Activated T-cell treated with anti-CD3 and anti-CD28 coated beads, Interleukin-2, amount 50 U/mL, for 4 hours (primary cell): ENCODE measurements around the gene GIT2. TPM values are rescaled to one million over a fixed set of nuclear protein-coding genes. Genes with fewer than 3 reads are reported as not detected.
"Not testable (repeated sequence)": the region's sequence is repeated elsewhere in the genome, so short reads cannot be mapped to it uniquely, and the experiment has no call there.

Experiments used
- ATAC-seq, 2 donors: fragments of 200-7000 bp; cut with Tn5 transposase; one replicate each; pipeline ENCODE4 v1.10.0; 2021
- DNase-seq: peaks from one replicate; pipeline ENCODE4 v3.0.0-alpha.2; 2020
- H3K27me3 Mint-ChIP-seq: one replicate; pipeline ENCODE4 v1.8.0; 2021; ENCODE audit warnings: low read depth, mixed read lengths
- H3K36me3 Mint-ChIP-seq: one replicate; pipeline ENCODE4 v1.8.0; 2022; ENCODE audit warnings: mixed read lengths; ENCODE audit not compliant: insufficient read depth
- H3K4me1 Mint-ChIP-seq: one replicate; pipeline ENCODE4 v1.8.0; 2021; ENCODE audit warnings: low read depth, mixed read lengths
- H3K4me3 Mint-ChIP-seq: one replicate; pipeline ENCODE4 v1.8.0; 2021; ENCODE audit warnings: mild to moderate bottlenecking, moderate library complexity, mixed read lengths
- H3K9me3 Mint-ChIP-seq: one replicate; pipeline ENCODE4 v1.8.0; 2021; ENCODE audit warnings: mixed read lengths
- total RNA-seq, 3 donors: library from RNA; stranded (reverse); gene quantifications; one replicate each; pipeline ENCODE4 v1.2.1, GENCODE V29; 2021

The GIT2 gene
- total RNA-seq, 3 donors from 2014 or later = 43.0 to 51.8 (median 49.0) TPM

DNA sequence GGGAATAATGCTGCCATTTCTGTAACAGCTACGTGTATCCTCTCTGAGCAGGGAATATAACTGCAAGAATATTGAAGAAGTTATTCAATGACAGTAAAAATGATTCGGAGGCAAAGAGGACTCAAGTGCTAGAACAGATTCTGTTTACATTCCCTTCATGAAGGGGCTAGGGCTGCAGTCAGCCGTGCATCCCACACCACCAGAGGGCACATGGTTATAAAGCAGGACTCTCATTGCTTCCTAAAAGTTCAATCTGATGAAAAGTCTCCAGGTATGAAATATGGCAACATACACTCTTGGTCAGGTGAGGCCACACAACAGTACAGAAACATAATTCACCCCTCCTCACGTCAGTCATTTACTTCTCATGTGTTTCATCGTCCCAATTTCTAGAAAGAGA, 62.1 kb downstream of the GIT2 start:
- DNase-seq (no peak), ATAC-seq (no peak)
- H3K9me3 Mint-ChIP-seq = no peaks in the 10 kb centered on the region
- H3K4me1 Mint-ChIP-seq = no peaks in the 10 kb centered on the region
- H3K4me3 Mint-ChIP-seq = no peak overlapping the region
- peaks cover 47% of the 10 kb centered on the region for H3K36me3 Mint-ChIP-seq
- H3K27me3 Mint-ChIP-seq = no peaks in the 10 kb centered on the region

DNA sequence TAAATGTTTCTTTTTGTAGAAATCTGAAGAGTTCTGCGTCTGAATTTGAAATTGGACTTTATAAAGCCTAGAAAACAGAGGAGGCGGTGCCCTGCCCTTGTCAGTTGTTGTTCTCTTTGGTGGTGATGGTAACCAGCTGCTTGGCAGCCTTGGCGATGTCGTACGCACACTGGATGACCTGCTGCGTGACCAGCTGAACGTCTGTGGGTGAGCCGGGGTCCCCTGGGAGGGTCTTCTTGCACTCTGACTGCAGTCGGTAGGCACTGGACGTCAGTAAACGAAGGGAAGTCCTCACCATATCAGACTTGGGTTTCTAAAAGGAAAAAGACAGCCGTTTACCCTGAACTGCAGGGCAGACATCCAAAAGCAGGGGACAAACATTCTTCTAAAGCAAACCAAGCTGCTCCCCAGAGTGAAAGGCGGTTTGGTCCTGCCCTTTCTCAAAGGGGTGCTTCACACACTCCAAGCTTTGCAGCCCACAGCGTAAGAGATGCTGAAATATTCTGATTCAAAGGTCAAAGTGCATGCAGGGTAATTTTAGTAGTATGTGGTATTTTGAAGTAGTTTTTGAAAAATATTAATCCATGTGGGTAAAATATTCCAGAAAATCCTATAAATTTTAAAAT, 63.2 kb downstream of the GIT2 start:
- Mint-ChIP-seq H3K4me3 (no peak overlapping the region), H3K27me3 (no peaks in the 10 kb centered on the region), H3K4me1 (no peaks in the 10 kb centered on the region), H3K9me3 (no peaks in the 10 kb centered on the region), H3K36me3 (peaks cover 39% of the 10 kb centered on the region)
- DNase-seq (no peak), ATAC-seq (no peak)

DNA sequence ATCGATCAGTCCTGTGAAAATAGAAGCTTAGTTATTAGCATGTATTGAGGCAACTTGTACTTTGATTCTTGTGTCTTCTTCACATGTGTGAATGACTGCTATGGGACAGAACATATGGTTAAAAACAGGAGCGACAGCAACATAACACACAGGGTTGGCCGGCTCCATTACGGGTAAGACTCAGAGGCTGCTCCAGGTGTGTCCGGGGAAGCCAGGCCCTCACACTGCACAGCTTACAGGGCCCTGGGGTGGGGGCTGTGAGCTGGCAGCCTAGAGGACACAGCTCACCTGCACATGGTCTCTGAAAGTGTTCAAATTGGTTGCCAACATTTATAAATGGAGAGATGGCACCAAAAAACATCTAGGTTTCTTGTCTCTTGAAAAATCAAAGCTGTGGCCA, 65.0 kb downstream of the GIT2 start:
- ATAC-seq = no peak
- peaks cover 34% of the 10 kb centered on the region for H3K36me3 Mint-ChIP-seq
- no peaks in the 10 kb centered on the region for H3K9me3 Mint-ChIP-seq
- no peaks in the 10 kb centered on the region for H3K4me1 Mint-ChIP-seq
- H3K4me3 Mint-ChIP-seq = no peak overlapping the region
- DNase-seq = no peak
- no peaks in the 10 kb centered on the region for H3K27me3 Mint-ChIP-seq

DNA sequence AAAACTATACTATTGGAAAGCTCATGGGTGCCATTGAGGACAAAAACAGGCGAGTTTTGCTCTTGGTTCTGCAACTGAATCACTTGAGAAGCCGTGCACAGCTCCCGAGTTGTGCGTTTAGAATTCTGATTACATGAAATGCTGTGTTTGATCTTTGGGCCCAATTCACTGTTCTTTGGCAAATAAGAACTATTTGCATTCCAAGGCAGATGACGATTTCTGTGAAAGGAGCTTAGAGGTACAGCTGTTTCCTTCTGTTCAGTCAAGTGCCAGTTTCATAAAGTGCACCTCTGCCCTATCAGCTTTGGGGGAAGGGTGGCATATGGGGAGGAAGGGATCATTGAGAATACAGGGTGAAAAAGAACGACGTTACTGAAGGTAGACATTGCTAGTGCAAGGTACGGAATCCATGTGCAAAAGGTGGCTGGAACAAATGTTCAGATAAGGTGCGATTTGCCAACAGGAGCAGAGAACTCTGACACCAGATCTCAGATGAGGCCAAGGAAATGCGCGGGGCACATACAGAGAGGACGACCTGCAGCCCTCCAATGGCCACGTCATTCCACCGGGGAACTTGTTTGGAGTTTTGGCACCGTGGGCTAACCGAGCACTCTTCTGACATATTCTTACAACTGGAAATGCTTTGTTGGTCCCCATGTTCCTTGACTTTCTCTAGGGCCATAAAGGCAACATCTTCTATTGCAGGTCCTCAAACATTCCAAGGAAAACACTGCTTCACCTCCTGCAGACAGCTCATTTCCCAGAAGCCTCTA, 66.0 kb downstream of the GIT2 start:
- H3K9me3 Mint-ChIP-seq = no peaks in the 10 kb centered on the region
- H3K4me1 Mint-ChIP-seq = no peaks in the 10 kb centered on the region
- no peak for ATAC-seq
- peaks cover 31% of the 10 kb centered on the region for H3K36me3 Mint-ChIP-seq
- no peak overlapping the region for H3K4me3 Mint-ChIP-seq
- DNase-seq = no peak
- no peaks in the 10 kb centered on the region for H3K27me3 Mint-ChIP-seq

DNA sequence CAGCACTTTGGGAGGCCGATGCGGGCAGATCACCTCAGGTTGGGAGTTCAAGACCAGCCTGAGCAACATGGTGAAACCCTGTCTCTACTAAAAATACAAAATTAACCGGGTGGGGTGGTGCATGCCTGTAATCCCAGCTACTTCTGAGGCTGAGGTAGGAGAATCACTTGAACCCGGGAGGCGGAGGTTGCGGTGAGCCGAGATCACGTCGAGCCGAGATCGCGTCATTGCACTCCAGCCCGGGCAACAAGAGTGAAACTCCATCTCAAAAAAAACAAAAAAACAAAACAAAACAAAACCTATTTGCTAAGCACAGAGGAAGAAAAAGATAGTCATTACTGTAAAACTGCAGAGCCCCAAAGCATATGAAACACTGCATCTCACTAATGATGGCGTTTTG, 66.8 kb downstream of the GIT2 start:
- not testable (repeated sequence) for DNase-seq, H3K4me3 Mint-ChIP-seq, ATAC-seq, H3K4me1 Mint-ChIP-seq, H3K27me3 Mint-ChIP-seq, H3K9me3 Mint-ChIP-seq
- peaks cover 31% of the 10 kb centered on the region for H3K36me3 Mint-ChIP-seq

DNA sequence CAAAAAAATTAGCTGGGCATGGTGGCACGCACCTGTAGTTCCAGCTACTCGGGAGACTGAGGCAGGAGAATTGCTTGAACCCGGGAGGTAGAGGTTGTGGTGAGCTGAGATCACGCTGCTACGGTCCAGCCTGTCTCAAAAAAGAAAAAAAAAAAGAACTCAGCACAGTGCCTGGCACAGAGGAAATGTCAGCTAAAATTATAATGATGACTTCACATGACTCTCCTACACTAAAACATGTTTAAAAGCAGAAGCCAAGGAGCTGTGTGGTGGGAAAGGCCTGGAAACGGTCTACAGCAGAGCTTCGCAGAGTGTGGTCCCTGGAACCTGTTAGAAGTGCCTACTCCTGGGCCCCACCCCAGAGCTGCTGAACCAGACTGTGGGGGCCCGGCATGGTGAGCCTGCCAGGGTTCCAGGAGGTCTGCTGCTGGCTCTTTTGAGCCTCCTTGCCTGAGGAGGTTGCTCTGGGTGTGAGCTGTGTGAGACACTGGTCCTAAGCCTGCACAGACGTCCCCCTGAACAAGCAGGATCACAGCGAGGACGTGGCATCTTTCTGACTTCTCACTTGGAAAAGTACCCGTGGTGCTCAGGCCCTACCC, 68.0 kb downstream of the GIT2 start:
- no peaks in the 10 kb centered on the region for H3K27me3 Mint-ChIP-seq
- H3K4me3 Mint-ChIP-seq = no peak overlapping the region
- H3K9me3 Mint-ChIP-seq = no peaks in the 10 kb centered on the region
- DNase-seq = no peak
- ATAC-seq = no peak
- peaks cover 24% of the 10 kb centered on the region for H3K36me3 Mint-ChIP-seq
- H3K4me1 Mint-ChIP-seq = no peaks in the 10 kb centered on the region

DNA sequence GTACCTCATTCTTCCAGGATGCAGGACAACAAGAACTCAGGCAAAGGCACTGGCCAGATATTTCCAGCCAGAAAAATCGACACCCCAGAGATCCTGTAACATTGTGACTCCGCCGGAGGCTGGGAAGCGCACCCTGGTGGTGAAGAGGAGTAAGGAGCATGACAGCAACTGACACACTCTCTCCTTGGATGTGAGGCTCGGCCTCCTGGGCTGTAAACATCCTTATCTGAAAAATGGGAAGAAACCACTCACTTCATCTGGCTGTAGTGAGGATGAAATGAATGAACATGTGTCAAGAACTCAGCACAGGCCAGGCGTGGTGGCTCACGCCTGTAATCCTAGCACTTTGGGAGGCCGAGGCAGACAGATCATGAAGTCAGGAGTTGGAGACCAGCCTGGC, 68.5 kb downstream of the GIT2 start:
- DNase-seq = peak; percentile 31
- peak; percentile 48 to 65 for ATAC-seq
- Mint-ChIP-seq H3K4me1 (no peaks in the 10 kb centered on the region), H3K27me3 (no peaks in the 10 kb centered on the region), H3K36me3 (peaks cover 22% of the 10 kb centered on the region), H3K9me3 (no peaks in the 10 kb centered on the region), H3K4me3 (no peak overlapping the region)

DNA sequence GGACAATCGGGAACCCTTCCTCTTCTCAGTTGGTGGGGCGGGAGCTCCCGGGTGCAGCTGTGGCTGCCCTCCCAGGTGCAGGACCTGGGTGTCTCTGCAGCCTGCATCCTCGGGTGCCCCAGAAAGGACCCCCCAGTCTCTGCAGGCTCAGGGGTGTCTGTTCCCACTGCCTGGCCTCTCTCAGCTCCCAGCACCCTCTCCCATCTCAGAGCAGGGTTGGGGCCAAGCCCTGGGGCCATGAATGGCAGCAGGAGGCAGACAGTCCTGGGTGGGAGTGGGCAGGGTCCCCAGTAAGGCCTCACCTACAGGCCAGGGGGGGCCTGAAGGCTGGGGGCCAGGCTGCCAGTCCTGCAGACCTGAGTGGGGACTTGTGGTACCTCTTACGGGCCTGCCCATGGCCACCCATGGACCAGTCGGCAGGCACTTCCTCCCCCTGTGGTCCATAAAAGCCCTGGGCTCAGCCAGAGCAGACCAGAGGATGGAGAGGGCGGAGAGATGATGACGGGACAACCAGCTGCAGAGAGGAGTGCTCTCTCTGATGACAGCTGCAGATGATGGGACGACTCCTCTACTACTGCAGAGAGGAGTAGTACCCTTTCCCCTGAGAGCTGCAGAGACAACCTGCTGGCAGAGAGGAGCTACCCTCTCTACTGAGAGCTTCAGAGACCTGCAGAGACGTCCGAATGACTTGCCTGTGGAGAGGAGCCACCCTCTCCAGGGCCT, 69.5 kb downstream of the GIT2 start:
- DNase-seq = no peak
- H3K27me3 Mint-ChIP-seq = no peaks in the 10 kb centered on the region
- H3K9me3 Mint-ChIP-seq = no peaks in the 10 kb centered on the region
- ATAC-seq = no peak
- H3K4me3 Mint-ChIP-seq = no peak overlapping the region
- no peaks in the 10 kb centered on the region for H3K4me1 Mint-ChIP-seq
- peaks cover 15% of the 10 kb centered on the region for H3K36me3 Mint-ChIP-seq

DNA sequence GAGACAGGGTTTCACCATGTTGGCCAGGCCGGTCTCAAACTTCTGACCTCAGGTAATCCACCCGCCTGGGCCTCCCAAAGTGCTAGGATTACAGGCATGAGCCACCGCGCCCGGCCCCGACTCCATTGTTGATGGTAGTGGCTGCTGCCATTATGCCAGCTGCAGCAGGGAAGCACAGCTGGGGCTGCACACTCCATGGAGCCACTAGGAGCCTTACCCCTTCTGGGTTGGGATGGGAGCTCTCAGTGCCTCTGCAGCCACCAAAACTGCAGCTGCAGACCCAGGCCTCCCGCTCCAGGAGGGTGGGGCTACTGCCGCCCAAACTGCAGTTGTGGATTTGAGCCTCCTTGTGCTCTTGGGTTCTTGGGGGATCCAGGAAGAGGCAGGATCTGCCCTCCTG, 70.2 kb downstream of the GIT2 start:
- H3K4me3 Mint-ChIP-seq = no peak overlapping the region
- peaks cover 13% of the 10 kb centered on the region for H3K36me3 Mint-ChIP-seq
- H3K4me1 Mint-ChIP-seq = no peaks in the 10 kb centered on the region
- DNase-seq = no peak
- no peaks in the 10 kb centered on the region for H3K9me3 Mint-ChIP-seq
- no peaks in the 10 kb centered on the region for H3K27me3 Mint-ChIP-seq
- ATAC-seq = no peak

DNA sequence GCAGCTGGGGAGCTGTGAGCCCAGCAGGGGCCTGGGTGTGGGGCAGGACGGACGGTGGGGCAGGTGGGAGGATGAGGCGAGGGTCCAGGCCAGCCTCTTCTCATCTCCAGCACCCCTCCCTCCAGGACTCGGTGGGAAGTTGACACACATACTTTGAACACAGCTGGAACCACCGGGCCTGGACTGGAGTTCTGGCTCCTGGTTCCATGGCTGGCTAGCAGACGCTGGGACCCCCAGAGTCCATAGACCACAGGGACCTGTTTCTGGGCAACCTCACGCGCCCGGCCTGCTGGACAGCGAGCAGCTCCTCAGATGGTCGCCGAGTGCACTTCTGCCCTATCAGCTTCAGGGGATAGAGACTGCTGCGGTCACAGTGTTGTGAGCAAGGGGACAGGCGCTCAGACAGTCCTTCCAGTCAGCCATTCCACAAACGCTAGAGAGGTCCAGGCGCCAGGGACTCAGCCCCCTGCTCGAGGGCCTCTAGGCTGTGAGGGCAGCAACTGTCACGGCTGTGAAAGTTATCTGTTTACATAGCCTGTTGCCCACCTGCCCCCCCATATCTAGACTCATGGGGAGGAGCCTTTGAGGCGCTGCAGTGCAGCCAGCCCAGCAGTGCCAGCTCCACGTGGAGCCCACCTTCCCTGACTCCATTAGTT, 70.9 kb downstream of the GIT2 start:
- no peak for DNase-seq
- no peaks in the 10 kb centered on the region for H3K9me3 Mint-ChIP-seq
- H3K27me3 Mint-ChIP-seq = no peaks in the 10 kb centered on the region
- H3K4me3 Mint-ChIP-seq = no peak overlapping the region
- no peak for ATAC-seq
- H3K4me1 Mint-ChIP-seq = no peaks in the 10 kb centered on the region
- H3K36me3 Mint-ChIP-seq = peaks cover 19% of the 10 kb centered on the region

DNA sequence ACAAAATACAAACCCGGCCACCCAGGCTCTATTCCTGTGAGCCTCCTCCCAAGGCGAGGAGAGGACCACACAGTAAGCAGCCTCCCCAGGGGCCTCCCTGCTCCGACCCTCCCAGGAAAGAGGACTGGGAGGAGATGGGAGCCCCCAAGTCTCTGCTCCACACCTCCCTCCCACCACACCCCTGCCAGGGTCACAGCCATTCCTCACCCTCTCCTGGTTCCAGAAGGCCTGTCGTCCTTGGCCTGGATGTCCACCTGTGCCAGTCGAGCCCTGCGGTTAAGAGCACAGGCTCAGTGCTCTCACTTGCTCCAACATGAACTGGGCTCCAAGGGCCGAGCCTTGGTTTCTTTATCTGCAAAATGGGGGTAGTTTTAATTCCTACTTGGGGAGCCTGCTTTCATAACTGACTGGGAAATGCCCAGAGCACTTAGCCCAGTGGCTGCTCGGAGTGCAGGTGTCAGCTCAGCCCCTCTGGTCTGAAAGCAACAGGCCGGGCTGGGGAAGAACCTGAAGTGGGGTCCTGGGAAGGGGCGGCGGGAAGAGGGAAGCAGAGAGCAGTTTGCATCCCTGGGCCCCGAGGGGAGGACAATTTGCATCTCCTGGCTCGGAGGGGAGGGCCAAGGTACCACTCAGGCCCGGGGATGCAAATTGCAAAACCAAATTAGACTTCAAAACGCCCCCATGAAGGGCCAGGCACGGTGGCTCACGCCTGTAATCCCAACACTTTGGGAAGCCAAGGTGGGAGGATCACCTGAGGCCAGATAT, 72.5 kb downstream of the GIT2 start:
- Mint-ChIP-seq H3K27me3 (no peaks in the 10 kb centered on the region), H3K9me3 (no peaks in the 10 kb centered on the region), H3K4me3 (no peak overlapping the region)

DNA sequence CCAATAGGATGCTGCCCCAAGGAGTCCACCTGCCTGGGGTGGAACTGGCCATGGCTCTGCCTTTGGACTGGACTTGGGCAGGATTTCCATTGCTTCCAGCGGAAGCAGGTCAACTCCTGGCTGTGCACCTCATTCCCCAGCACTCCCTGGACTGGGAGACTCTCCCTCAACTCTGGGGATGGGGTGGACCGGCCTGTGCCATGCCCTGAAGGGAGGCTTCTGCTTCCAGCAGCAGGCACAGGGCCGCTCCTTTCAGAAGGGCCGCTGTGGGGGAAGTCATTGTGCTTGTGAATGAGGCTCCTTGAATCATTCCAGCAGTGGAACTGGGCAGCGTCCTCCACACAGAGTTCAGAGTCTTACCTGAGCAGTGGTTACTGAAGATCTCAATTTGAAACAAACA, 73.1 kb downstream of the GIT2 start:
- no peak for ATAC-seq
- no peak for DNase-seq
- no peaks in the 10 kb centered on the region for H3K4me1 Mint-ChIP-seq
- no peaks in the 10 kb centered on the region for H3K9me3 Mint-ChIP-seq
- peaks cover 25% of the 10 kb centered on the region for H3K36me3 Mint-ChIP-seq
- H3K27me3 Mint-ChIP-seq = no peaks in the 10 kb centered on the region
- no peak overlapping the region for H3K4me3 Mint-ChIP-seq

More for the DNA sequence above, 72.5 kb downstream of the GIT2 start:
- no peaks in the 10 kb centered on the region for H3K4me1 Mint-ChIP-seq
- ATAC-seq (no peak), DNase-seq (no peak)
- peaks cover 23% of the 10 kb centered on the region for H3K36me3 Mint-ChIP-seq

DNA sequence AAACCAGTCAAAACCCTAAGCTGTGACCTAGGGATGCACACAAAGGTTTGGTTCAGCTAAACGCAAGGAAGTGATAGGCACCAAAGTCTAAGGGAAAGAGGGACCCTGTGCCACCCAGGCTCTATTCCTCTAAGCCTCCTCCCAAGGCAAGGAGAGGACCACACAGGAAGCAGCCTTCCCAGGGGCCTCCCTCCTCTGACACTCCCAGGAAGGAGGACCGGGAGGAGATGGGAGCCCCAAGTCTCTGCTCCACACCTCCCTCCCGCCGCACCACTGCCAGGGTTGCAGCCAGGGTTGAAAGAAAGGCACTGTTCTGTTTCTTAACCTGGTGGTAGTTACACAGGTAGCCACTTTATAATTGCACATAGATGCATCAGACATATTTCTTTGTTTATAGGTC, 74.2 kb downstream of the GIT2 start:
- no peaks in the 10 kb centered on the region for H3K27me3 Mint-ChIP-seq
- DNase-seq (no peak), ATAC-seq (no peak)
- no peaks in the 10 kb centered on the region for H3K4me1 Mint-ChIP-seq
- no peaks in the 10 kb centered on the region for H3K9me3 Mint-ChIP-seq
- H3K36me3 Mint-ChIP-seq = peaks cover 26% of the 10 kb centered on the region
- H3K4me3 Mint-ChIP-seq = no peak overlapping the region
